Activated B cell treated with CpG ODN at 0.5 μM for 24 hours (primary cell): ENCODE measurements around the gene TLCD3A. TPM values are rescaled to one million over a fixed set of nuclear protein-coding genes. Genes with fewer than 3 reads are reported as not detected.
A peak's percentile ranks its signal among the peaks of the same experiment; 100 is the strongest.

ENCODE experiments used
- ATAC-seq: fragments of 200-7000 bp; cut with Tn5 transposase; one replicate; pipeline ENCODE4 v1.10.0; 2021; ENCODE audit warnings: low read depth, mild to moderate bottlenecking, moderate library complexity
- CTCF ChIA-PET: fragments of 350-600 bp; sonication (Branson Sonifier 250); formaldehyde crosslinking; loops from one replicate; lab custom pipeline; 2021; ENCODE audit warnings: antibody characterized with exemption; lab: Charles Lee
- POLR2A ChIA-PET: fragments of 350-600 bp; sonication (Branson Sonifier 250); formaldehyde crosslinking; loops from one replicate; lab custom pipeline; 2021; ENCODE audit warnings: antibody characterized with exemption; lab: Charles Lee
- DNase-seq: peaks from one replicate; pipeline ENCODE4 v3.0.0; 2022
- H3K27ac Mint-ChIP-seq: one replicate; pipeline ENCODE4 v1.8.0; 2020; ENCODE audit warnings: mixed read lengths
- H3K27me3 Mint-ChIP-seq: one replicate; pipeline ENCODE4 v1.8.0; 2021; ENCODE audit warnings: mixed read lengths
- H3K36me3 Mint-ChIP-seq: one replicate; pipeline ENCODE4 v1.8.0; 2021; ENCODE audit warnings: low read depth, mixed read lengths
- H3K4me1 Mint-ChIP-seq: one replicate; pipeline ENCODE4 v1.8.0; 2021; ENCODE audit warnings: mixed read lengths
- H3K4me3 Mint-ChIP-seq: one replicate; pipeline ENCODE4 v1.8.0; 2020; ENCODE audit warnings: mild to moderate bottlenecking, mixed read lengths
- H3K9me3 Mint-ChIP-seq: one replicate; pipeline ENCODE4 v1.8.0; 2020; ENCODE audit warnings: mixed read lengths
- CTCF ChIP-seq: fragments of 200-600 bp; IDR thresholded peaks from one replicate; pipeline ENCODE4 v1.8.0; 2022; ENCODE audit warnings: antibody characterized with exemption, mild to moderate bottlenecking
- intact Hi-C: fragments of 100-400 bp; cut with micrococcal nuclease; formaldehyde crosslinking; loops from one replicate; pipeline ENCODE4 v1.15.1; 2024
- total RNA-seq: library from RNA; stranded (reverse); gene quantifications from 2 replicates; pipeline ENCODE4 v1.2.3, GENCODE V29; 2022

Gene TLCD3A
- 2.8 and 3.1 TPM in 2 replicates for total RNA-seq

DNA sequence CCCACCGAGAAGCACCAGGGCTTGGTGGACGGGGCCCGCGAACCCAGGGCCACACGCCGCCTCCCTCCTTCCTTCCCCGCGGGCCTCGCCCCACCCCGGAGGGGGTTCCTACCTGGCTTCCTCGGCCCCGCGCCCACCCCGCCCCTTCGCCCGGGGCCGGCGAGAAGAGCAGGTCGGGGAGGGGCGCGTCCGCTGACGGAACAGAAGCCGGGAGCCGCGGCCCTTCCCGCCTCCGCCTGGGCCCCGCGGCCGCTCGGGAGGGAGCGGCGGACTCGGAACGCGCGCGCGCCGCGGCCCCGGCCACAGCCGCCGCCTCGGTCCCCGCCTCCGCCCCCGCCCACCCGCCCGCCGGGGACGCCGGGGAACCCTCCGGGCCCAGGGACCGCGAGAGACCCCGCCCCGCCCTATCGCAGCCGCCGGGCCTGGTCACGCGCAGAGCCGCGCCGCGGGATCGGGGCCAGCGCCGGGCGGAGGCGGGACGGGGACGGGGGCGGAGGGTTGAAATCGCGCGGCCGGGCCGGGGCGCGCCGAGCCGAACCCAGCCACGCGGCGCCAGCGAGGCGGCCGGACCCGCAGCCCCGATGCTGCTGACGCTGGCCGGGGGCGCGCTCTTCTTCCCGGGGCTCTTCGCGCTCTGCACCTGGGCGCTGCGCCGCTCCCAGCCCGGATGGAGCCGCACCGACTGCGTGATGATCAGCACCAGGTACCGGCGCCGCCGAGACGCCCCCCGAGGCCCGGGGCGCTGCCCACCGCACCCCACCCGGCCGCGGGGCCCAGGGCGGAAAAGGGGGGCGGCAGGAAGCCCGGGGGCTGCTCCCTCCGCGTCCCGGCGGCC is at the start of gene TLCD3A:
TLCD3A (plus strand) TSS at position 530 of the 835 bp plus-strand sequence; CDS start at position 582, 52 bp downstream.
- POLR2A ChIA-PET, result no interaction called here

GRCh38 chr17:683040-683439 is 49.4 kb upstream of the TLCD3A start:
- POLR2A ChIA-PET, result no interaction called here
- intact Hi-C loops, result no loop called here
- Mint-ChIP-seq H3K27ac (no peak overlapping the region), H3K4me1 (peaks cover 12% of the 10 kb centered on the region), H3K36me3 (peaks cover 46% of the 10 kb centered on the region), H3K4me3 (no peak overlapping the region), H3K9me3 (no peaks in the 10 kb centered on the region), H3K27me3 (no peaks in the 10 kb centered on the region)
- no peak for ATAC-seq
- CTCF ChIA-PET, result no interaction called here
- TF ChIP-seq CTCF, result no peak
- no peak for DNase-seq

More for the DNA sequence above, at the start of gene TLCD3A:
- peak; percentile 50 for DNase-seq
- CTCF ChIA-PET, result interaction anchor here (1.0 kb wide), 1 partner anchor 19 kb away, joined by 3 read pairs; no protein-coding TSS in a partner anchor
- H3K36me3 Mint-ChIP-seq, result no peaks in the 10 kb centered on the region
- TF ChIP-seq CTCF, result no peak
- peak; percentile 63 for ATAC-seq
- no peaks in the 10 kb centered on the region for H3K9me3 Mint-ChIP-seq
- H3K4me3 Mint-ChIP-seq, result peak within 1 kb of the TSS; percentile 87
- no peak within 1 kb of the TSS for H3K27ac Mint-ChIP-seq
- H3K4me1 Mint-ChIP-seq, result peaks cover 6% of the 10 kb centered on the region
- intact Hi-C loops, result loop anchor here (1.0 to 2.0 kb wide), 3 partner anchors 8 to 21 kb away; partner anchors contain the start of genes GEMIN4 and VPS53
- no peaks in the 10 kb centered on the region for H3K27me3 Mint-ChIP-seq

DNA sequence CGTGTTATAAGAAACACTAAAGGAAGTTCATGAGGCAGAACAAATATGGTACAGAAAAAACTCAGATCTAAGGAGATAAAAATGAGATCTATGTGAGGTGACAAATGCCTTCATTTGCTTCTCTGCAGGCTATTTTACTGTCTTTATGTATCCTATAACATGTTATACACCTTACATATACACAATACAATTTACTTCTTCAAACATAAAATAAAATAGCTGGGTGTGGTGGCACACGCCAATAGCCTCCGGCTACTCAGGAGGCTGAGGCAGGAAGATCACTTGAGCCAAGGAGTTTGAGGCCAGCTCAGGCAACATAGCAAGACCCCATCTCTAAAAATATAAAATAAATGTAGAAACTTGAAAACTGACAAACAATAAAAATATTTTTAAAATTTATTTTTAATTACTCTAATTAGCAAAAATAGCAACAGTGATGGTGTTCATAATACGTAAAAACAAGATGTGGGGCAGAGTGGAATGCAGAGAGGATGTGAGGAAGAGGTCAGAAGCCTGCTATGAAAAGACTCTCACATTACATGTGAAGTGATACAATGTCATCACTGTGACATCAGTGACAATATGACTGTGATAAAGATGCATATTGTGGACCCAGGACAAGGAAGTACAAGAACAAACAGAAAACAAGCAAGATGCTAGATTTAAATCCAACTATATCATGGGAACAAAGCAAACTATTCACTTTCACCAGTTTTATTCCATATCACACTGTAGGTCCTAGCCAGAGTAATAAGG is 48.7 kb upstream of the TLCD3A start:
- POLR2A ChIA-PET, result no interaction called here
- Mint-ChIP-seq H3K9me3 (no peaks in the 10 kb centered on the region), H3K36me3 (peaks cover 52% of the 10 kb centered on the region), H3K4me1 (peaks cover 12% of the 10 kb centered on the region), H3K27me3 (no peaks in the 10 kb centered on the region), H3K4me3 (no peak overlapping the region), H3K27ac (no peak overlapping the region)
- TF ChIP-seq CTCF, result no peak
- CTCF ChIA-PET, result no interaction called here
- no peak for DNase-seq
- intact Hi-C loops, result no loop called here
- ATAC-seq, result no peak

DNA sequence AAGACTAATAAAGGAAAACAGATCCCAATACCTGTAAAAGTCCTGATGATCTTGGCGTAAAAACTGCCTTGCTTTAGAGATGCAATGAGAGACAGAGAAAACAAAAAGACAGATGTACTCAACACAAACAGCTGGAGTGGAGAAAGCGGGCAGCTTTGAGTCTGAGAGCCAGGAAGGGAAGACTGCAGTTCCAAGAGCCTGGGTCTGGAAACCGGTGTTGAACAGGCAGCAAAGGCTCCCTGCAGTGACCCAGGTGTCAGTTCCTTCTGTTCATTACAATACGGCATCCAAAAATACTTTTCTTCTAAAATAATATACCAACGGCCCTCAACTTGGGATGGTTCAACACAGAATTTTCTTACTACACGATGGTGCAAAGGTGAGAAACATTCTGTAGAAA is 47.4 kb upstream of the TLCD3A start:
- H3K4me3 Mint-ChIP-seq, result no peak overlapping the region
- intact Hi-C loops, result no loop called here
- CTCF ChIA-PET, result no interaction called here
- DNase-seq (no peak), ATAC-seq (no peak)
- H3K27me3 Mint-ChIP-seq, result no peaks in the 10 kb centered on the region
- no peak for TF ChIP-seq CTCF
- peaks cover 12% of the 10 kb centered on the region for H3K4me1 Mint-ChIP-seq
- H3K27ac Mint-ChIP-seq, result no peak overlapping the region
- POLR2A ChIA-PET, result no interaction called here
- H3K36me3 Mint-ChIP-seq, result peaks cover 60% of the 10 kb centered on the region
- no peaks in the 10 kb centered on the region for H3K9me3 Mint-ChIP-seq
